Measurements from ENCODE around the gene ASPDH. TPM values are rescaled to one million over a fixed set of nuclear protein-coding genes. Genes with fewer than 3 reads are reported as not detected.

ASPDH gene
- total and polyA plus RNA-seq, 2 of the 13 experiments (the other 11 are each of a cell fraction or from before 2014, with no cell fraction given), result 2.2 to 3.3 TPM

GRCh38 chr19:50548191-50549058, 34.7 kb upstream of the ASPDH start (continued):
- TF ChIP-seq ZBTB10 (CRISPR knock-in tag; IDR thresholded peaks at IDR 0.05; ENCODE audit: borderline replicate concordance) (no peak), CSRNP1 (CRISPR knock-in tag; IDR thresholded peaks at IDR 0.05) (no peak), FOXM1 (CRISPR knock-in tag; IDR thresholded peaks at IDR 0.05) (no peak), CBX5 (CRISPR knock-in tag; IDR thresholded peaks at IDR 0.05; ENCODE audit: borderline replicate concordance) (no peak)

- in situ Hi-C loops (cut with HindIII; ENCODE audit: extremely low pct_ligation_motif_present, low pct_unique_long_range_greater_than_20kb) (loop anchor here (10.0 kb wide), 1 partner anchor 237 kb away; no protein-coding TSS in a partner anchor), intact Hi-C loops (cut with micrococcal nuclease; ENCODE audit: unreplicated experiment) (no loop called here)
- no peak overlapping the region for H2AFZ ChIP-seq (ENCODE audit: low read length)
- DNase-seq (ENCODE audit: low spot score) (no peak), FAIRE-seq (no peak), ATAC-seq (no peak)
- no peak overlapping the region for H3K4me2 ChIP-seq (ENCODE audit: low read depth, low read length)
- H3K27me3 ChIP-seq (ENCODE audit: control insufficient read depth in 1 of 2, insufficient read depth in 2 of 2, low read length in 2 of 2), result peaks cover 3 to 34% of the 10 kb centered on the region in 2 experiments; a peak in 4 of 5 replicates
- TF ChIP-seq CTCF (CRISPR knock-in tag; IDR thresholded peaks at IDR 0.05) (0 out of 2 replicates have a peak, but pooled peaks have one; percentile 17), ZNF761 (CRISPR knock-in tag; conservative IDR thresholded peaks at IDR 0.05) (no peak)
- no peak overlapping the region for H3K27ac ChIP-seq (ENCODE audit: extremely low read length, insufficient read depth, low read length)
- no peaks in the 10 kb centered on the region for H3K79me2 ChIP-seq (ENCODE audit: insufficient read depth, low read length)
- POLR2A ChIA-PET, result no interaction called here
- no peaks in the 10 kb centered on the region for H4K20me1 ChIP-seq (ENCODE audit: insufficient read depth, low read length)
- H3K36me3 ChIP-seq (replicated peaks in 1 of 2; ENCODE audit: control insufficient read depth in 1 of 2, insufficient read depth in 2 of 2, low read length in 2 of 2), result no peaks in the 10 kb centered on the region
- H3K9me3 ChIP-seq (ENCODE audit: low read length), result no peaks in the 10 kb centered on the region
- CTCF ChIA-PET (ENCODE audit: low intra/inter-chr PET ratio, low total read pairs), result no interaction called here
- H3K4me3 ChIP-seq (replicated peaks in 1 of 3; ENCODE audit: insufficient read depth in 1 of 3, low read depth in 2 of 3, low read length in 3 of 3), result no peak overlapping the region
- H3K9ac ChIP-seq (ENCODE audit: insufficient read depth, low read depth, low read length), result no peak overlapping the region
- BruUV-seq (replicated peaks), result no TSS peak
- H3K4me1 ChIP-seq (ENCODE audit: insufficient read depth, low read length), result no peaks in the 10 kb centered on the region
- WGBS (ENCODE audit: low lambda C conversion rate), result 5% methylated on average over 7 of the region's 18 CpGs
Measured at GRCh38 chr19:50547385-50548190, 33.9 kb upstream of the ASPDH start.
